Activated T-helper 1 cell treated with anti-CD3 and anti-CD28 coated beads, Interleukin-2, amount 50 U/mL, for 16 hours (primary cell): ENCODE data around the gene ABCC1.
"Not testable (repeated sequence)": the region's sequence is repeated elsewhere in the genome, so short reads cannot be mapped to it uniquely, and the experiment has no call there.

Experiments used
- DNase-seq, 2 donors: peaks; one replicate each; pipeline ENCODE4 v3.0.0-alpha.2; 2020; ENCODE audit warnings: low read depth in 1 of 2, low spot score in 1 of 2

ABCC1 gene

DNA sequence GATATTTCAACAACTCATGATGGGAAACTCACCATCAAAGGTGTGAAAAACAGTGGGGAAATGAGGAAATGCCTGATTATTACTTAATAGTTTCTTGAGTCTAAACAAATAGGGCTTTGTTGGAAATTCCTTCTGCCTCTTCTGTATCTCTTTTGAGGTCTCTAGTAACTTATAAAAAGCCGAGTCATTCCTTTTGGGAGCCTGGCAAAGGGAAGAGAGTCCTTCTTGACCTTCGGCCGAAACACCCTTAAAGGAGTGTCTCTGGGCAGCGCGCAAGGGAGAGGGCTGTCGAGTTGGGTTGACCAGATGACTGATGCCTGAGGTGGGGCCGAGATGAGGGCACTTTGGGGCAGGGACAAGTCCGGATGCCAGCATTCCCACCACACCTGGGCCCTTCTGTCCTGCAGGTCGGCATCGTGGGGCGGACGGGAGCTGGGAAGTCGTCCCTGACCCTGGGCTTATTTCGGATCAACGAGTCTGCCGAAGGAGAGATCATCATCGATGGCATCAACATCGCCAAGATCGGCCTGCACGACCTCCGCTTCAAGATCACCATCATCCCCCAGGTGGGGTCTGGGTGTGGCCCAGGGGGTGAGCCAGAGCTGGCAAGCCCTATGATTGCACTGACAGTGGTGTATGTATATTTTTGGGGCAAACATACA is 184.7 kb downstream of the ABCC1 start:
- DNase-seq = no peak

DNA sequence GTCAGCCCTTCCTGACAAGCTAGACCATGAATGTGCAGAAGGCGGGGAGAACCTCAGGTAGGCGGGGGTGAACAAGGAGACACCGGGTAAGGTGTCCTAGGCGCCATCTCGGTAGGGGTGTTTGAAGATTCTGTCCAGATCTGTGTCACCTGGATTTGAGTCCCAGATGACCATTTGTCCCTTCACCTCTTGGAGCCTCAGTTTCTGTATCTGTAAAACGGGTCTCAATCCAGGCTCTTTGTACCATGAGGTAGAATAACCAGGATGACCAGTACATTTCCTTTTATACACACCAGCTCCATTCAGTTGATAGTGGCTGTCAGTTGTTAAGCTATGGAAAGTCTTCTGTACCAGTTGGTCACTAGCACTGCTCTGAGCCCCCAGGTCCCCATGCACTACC is 187.2 kb downstream of the ABCC1 start:
- no peak for DNase-seq

DNA sequence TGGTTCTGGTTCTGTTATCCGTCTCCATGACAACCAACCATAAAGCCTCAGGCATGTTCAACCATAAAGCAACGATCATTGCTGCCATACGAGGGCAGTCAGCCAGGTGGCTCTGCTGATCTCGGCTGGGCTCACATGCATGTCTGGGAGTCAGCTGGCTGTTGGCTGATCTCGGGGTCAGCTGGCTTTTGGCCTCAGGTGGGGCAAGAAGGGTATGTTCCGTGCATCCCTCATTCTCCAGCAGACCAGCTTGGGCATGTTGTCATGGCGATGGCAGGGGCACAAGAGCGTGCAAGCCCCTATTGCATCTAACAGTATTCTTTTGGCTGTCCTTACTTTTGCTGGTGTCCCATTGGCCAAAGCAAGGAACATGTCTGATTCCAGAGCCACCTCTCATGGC is 187.7 kb downstream of the ABCC1 start:
- no peak for DNase-seq

DNA sequence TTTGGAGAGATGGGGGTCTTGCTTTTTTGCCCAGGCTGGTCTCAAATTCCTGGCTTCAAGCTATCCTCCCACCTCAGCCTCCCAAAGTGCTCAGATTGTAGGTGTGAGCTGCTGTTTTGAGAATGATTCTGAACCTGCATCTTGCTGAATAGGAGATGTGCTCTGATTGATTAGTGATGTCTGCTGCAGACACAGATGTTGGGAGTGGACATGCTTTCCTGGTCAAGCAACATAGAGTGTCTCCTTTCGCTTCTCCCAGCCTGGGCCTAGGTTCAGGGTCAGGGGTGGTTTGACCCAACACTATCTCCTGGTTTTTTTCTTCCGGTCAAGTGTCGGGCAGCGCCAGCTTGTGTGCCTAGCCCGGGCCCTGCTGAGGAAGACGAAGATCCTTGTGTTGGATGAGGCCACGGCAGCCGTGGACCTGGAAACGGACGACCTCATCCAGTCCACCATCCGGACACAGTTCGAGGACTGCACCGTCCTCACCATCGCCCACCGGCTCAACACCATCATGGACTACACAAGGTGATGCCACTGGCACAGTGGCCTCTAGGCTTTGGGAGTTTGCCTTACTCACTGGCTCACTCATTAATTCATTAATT is 188.7 kb downstream of the ABCC1 start:
- no peak for DNase-seq

DNA sequence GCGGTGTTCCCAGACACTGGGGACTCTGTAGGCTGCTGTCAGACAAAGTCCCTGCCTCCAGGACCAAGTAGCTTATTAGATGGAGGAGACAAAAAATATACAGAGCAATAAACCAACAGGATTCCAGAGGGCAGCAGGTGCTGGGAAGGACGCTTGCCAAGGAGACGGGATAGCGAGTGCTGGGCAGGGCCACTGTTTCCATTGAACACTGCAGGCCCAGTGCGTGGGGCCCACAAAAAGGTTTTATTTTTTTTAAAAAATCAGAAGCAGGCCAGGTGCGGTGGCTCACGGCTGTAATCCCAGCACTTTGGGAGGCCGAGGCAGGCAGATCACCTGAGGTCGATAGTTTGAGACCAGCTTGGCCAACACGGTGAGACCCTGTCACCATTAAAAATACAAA is 189.6 kb downstream of the ABCC1 start:
- DNase-seq = no peak

DNA sequence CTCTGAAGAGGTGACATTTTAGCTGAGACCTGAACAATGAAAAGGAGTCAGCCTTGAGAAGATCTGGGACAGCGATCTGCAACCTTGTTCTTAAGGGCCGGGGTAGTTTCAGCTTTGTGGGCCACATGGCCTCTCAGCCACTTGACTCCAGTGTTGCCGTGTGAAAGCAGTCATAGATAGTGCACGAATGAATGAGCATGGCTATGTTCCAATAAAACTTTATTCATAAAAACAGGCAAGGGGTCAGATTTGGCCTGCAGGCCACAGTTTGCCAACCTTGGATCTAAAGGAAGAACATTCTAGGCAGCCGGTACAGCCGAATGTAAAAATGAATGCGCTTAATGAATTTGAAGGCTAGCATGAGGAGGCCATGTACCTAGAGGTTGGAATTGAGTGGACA is 190.4 kb downstream of the ABCC1 start:
- no peak for DNase-seq

DNA sequence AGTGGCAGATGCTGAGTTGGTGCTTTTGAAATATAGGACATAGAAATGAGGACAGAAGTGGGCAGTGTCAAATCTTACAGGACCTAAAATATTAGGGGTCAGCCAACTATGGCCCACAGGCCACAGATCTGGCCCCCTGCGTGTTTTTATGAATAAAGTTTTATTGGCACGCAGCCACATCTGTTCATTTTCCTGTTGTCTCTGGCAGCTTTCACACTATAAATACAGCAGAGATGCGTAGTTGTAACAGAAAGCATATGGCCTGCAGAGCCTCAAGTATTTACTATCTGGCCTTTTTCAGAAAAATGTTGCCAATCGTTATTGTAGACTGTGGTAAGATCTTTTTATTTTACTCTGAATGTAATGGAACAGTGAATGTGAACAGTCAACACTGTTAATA is 191.1 kb downstream of the ABCC1 start:
- DNase-seq = no peak

DNA sequence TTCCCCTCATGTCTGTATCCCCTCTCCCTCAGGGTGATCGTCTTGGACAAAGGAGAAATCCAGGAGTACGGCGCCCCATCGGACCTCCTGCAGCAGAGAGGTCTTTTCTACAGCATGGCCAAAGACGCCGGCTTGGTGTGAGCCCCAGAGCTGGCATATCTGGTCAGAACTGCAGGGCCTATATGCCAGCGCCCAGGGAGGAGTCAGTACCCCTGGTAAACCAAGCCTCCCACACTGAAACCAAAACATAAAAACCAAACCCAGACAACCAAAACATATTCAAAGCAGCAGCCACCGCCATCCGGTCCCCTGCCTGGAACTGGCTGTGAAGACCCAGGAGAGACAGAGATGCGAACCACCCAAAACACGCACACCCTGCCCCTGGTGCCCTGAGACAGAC is 191.7 kb downstream of the ABCC1 start:
- DNase-seq = no peak

DNA sequence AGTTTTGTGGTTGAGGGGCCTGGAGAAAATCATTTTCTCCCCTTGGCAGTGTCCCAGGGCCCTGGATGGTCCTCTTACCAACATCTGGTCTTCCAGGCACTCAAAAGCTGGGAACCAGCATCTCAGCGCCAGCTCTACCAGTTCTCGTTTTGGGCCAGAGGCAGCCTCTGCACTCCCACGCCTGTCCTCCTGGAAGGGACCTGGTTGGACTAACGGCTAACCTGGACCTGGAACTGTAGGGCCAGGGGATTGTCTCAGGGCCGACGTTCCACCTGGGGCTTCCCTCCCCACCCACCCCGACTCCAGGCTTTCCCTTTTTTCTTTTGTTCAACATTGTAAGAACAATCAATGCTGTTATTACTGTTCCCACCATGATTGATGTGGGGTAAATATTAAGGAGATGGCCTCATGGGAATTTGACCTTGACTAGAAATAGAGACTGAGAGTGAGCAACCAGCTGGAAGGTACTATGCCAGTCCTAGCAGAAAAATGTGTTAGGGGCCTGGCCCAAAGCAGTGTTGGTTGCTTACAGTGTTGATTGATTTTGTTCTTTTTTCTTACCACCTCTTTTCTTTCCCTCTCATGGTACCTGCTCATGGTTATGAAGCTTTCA is 192.5 kb downstream of the ABCC1 start:
- DNase-seq = no peak

DNA sequence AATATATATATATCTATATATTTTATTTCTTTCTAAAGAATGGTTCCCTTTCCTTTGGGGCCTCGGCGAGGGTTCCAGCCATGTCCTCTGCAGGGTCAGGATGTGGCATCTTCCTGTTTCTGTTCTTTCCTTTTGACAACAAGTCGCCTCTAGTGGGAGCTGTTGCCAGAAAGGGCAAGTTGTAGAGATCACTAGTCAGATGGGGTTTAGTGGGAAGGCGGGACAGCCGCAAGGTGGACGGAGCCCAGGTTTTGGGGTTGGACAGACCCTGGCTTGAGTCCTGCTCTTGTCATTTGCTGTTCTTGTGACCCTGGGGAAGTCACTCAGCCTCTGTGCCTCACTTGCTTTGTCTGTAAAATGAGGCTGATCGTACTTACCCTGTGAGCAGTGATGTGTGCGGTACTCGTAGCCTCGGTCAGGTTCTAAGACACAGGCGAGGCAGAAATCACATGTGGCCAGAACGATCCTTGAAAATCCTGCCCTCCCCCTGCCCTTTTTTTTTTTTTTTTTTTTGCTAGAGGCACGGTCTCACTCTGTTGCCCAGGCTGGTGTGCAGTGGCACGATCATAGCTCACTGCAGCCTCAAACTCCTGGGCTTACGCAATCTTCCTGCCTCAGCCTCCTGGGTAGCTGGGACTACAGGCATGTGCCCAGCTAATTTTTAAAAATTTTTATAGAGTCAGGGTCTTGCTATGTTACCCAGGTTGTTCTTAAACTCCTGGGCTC is 193.8 kb downstream of the ABCC1 start:
- DNase-seq = no peak

DNA sequence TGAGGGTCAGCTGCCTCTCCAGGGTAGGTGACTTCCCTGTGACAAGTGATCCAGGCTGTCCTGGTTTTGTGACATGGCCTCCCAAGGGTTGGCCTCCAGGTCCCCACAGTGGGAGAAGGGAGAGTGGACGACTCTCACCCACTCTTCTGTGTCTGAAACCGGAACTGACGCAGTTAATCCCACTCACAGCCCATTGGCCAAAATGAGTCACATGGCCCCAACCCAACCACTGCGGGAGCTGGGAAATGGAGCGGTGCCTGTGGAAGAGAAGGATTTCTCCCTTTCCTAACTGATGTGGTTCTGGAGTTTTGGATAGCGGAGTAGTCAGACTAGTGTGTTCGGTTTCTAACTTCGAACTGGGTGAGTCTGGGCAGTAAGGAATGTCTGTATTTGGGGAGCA is 194.5 kb downstream of the ABCC1 start:
- no peak for DNase-seq

DNA sequence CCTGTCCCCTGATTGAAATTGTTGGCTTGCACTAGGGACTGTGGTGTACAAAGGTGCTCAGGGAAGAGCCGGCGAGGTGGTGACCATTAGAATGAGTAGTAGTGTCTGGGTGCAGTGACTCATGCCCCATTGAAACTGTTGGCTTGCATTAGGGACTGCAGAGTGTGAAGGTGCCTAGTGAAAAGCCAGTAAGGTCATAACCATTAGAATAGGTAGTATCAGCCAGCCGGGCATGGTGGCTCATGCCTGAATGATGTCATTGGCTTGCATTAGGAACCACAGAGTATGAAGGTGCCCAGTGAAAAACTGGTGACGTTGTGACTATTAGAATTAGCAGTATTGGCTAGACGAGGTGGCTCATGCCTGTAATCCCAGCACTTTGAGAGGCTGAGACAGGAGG is 195.0 kb downstream of the ABCC1 start:
- DNase-seq = no peak

DNA sequence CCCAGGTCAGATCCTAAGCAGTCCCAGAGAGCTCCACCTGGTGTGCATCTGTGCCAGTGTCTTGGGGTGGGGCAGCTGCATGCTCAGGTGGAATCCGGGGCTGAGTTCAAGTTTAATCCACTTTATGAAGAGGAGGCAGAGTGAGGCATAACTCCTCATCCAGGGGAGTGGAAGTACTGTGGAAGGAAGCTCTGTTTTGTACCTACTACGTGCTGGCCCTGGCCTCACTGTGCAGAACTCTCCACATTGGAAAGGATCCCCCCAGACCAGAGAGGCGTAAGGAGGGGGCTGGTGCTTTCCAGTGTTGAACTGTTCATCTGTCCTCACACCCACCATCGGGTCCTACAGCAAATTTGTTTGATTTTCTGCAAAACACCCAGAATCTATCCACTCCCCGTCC is 195.9 kb downstream of the ABCC1 start:
- no peak for DNase-seq

DNA sequence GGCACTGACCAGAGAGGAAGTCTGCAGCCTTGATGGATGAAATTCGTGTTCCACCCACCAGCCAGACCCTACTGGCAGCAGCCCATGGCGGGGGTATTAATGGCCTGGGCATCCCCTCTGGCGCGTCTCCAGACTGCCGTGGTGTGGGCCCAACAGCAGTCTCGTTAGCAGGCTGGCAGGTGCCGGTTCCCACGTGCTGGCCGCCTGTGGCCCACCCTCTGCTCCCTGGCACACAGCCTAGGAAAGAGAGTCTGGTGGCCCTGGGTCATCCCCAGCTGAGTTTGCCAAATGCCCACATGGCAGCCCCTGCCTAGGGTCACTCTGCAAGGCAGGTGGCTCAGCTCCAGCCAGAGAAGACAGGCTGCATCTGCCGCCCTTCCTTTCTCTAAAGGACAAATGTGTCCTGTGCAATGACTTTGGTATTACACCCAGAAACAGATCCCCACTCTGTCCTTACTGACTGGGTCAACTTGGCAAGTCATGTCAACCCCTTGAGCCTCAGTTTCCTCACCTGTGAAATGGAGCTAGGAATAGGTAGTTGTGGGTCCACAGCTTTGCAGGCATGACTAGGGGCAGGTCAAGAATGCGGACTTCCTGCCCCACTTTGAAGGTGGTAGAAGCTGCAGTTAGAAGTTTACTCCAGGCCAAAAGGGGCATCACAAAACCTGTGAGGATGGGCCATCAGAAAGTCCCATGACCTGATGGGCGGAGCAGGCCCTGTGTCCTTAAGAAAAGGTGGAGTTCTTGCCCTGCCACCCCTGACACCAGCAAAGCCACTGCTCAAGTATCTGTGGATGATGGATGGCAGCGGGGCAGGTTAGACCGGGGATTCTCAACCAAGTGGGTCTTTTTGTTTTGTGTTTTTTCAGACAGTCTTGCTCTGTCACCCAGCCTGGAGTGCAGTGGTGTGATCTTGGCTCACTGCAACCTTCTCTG is 197.2 kb downstream of the ABCC1 start:
- no peak for DNase-seq

DNA sequence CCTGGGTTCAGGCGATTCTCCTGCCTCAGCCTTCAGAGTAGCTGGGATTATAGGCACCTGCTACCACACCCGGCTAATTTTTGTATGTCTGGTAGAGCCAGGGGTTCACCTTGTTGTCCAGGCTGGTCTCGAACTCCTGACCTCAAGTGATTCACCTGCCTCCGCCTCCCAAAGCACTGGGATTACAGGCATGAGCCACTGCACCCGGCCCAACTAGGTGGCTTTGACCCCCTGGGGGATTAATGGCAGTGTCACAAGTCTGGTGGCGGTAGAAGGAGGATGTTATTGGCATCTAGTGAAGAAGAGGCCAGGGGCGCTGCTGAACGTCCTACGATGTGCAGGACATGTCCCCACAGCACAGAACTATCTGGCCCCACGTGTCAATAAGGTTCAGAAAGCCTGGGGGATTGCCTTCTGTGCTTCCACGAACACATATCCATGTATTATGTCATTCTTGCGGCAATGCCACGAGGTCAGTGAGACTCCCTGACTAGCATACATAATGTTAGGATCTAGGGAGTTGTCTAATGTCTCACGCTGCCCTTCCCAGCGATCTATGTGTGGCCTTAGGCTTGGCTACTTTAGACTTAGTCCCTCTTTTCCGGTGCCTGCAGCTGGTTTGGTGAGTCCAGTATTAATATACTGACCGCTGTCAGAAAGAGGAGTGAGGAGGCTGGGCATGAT is 198.0 kb downstream of the ABCC1 start:
- DNase-seq = no peak

DNA sequence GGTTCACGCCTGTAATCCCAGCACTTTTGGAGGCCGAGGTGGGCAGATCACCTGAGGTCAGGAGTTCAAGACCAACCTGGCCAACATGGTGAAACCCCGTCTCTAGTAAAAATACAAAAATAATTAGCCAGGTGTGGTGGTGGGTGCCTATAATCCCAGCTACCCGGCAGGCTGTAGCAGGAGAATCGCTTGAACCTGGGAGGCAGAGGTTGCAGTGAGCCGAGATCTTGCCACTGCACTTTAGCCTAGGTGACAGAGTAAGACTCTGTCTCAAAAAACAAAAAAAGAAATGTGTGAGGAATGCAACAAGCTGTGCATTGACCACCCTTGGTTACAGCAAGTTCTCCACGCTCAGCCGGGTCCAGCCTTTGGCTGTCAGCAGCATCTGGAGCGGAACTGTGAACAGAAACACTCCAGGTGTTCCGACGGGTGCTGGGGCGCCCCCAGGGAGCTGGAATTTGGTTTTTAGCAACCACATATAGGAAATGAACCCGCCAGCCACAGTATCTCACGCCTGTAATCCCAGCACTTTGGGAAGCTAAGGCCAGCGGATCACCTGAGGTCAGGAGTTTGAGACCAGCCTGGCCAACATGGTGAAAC is 198.7 kb downstream of the ABCC1 start:
- not testable (repeated sequence) for DNase-seq

DNA sequence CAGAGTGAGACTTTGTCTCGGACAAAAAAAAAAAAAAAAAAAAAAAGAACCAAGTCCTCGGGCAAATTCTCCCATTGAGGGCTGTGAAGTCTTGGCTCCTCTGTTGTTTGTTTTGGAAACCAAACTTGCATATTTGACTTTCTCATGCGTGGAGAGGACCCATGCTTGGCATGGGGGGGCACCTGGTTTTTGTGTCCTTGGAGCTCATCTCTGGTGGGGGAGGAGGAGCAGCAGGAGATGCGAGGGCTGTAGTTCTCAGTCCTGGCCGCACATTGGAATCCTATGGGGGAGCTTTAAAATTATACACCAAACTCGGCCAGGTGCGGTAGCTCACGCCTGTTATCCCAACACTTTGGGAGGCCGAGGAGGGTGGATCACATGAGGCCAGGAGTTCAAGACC is 199.3 kb downstream of the ABCC1 start:
- DNase-seq = no peak

DNA sequence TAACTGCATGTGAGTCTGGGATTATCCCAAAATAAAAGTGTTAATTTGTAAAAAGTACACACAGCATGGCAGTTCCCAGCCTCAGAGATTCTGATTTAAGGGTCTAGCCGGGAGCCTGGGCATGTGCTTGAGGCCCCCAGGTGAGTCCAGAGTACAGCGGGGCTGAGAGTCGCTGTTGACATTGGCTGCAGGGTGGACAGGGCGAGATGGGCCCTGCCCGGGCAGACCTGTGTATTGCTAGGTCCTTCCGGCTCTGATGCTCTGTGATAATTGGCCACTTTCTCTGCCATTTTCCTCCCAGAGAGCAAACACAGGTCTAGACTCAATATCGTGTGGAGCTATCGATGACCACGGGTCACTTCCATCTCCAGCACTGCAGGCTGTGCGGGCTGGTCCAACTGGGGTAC is 200.3 kb downstream of the ABCC1 start:
- no peak for DNase-seq

DNA sequence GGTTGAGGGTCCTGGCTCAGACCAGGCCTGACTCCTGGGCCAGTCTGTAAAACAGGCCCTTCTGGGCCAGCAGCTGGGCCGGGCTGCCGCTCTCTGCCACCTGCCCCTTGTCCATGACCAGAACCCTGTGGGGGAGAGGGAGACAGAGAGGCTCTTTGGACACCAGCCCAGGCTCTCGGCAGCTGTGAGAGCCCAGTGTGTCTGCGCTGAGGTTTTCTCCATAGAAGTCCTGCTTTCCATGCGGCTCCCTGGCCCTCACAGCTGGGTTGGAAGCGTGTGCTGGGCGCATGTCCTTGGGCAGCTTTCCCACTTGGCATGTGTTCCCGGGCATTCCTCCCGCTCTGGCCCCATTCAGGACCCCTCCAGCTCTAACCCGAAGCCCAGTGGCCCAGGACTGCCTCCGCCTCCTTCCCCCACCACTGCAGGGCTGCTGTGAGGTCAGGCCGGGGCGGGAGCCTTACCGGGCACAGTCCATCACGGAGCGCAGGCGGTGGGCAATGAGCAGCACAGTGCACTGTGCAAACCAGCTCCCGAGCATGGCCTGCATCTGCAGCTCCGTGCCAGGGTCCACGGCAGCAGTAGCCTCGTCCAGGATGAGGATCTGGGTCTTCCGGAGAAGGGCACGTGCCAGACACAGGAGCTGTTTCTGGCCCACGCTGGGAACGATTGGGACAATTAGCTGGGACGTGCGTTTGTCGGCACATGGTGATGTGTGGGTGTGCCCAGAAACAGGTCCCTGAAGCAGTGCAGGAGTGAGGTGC is 200.9 kb downstream of the ABCC1 start:
- DNase-seq = no peak

DNA sequence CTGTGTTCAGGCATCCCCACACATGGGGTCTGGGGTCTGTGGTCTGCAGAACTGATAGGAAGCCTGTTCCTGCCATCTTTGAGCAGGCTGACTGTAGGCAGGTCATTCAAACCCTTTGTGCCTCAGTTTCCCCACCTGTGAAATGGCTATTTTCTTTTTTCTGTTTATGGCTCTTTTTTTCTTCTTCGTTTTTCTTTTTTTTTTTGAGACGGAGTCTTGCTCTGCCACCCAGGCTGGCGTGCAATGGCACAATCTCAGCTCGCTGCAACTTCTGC is 201.4 kb downstream of the ABCC1 start:
- DNase-seq = no peak
